ENCODE results near the gene FNIP1.
"Not testable (repeated sequence)": the region's sequence is repeated elsewhere in the genome, so short reads cannot be mapped to it uniquely, and the experiment has no call there.

- not testable (repeated sequence) for TF ChIP-seq CTCF (IDR thresholded peaks at IDR 0.05); GABPA (IDR thresholded peaks at IDR 0.05; ENCODE audit: low read depth); POLR2AphosphoS5 (IDR thresholded peaks at IDR 0.05; ENCODE audit: low read depth, low read length); RAD21 (IDR thresholded peaks at IDR 0.05; ENCODE audit: low read length)
Measured at GRCh38 chr5:131778141-131778540, 18.7 kb downstream of the FNIP1 start.
